Naive thymus-derived CD4-positive, alpha-beta T cell (primary cell): ENCODE measurements around the gene CD72. TPM values are rescaled to one million over a fixed set of nuclear protein-coding genes. Genes with fewer than 3 reads are reported as not detected.

Source experiments
- ATAC-seq: fragments of 150-1000 bp; cut with Tn5 transposase; 2 replicates; pipeline ENCODE4 v1.10.0; 2021; ENCODE audit warnings: mild to moderate bottlenecking, moderate library complexity
- CTCF ChIA-PET: fragments of 350-600 bp; sonication (Branson Sonifier 250); formaldehyde crosslinking; loops from one replicate; lab custom pipeline; 2021; ENCODE audit warnings: antibody characterized with exemption; lab: Charles Lee
- POLR2A ChIA-PET: fragments of 350-600 bp; sonication (Branson Sonifier 250); formaldehyde crosslinking; loops from one replicate; lab custom pipeline; 2021; ENCODE audit warnings: antibody characterized with exemption, inconsistent platforms; lab: Charles Lee
- DNase-seq, 9 donors: peaks; one replicate each; pipeline versions ENCODE4 v3.0.0 to v3.0.0-alpha.2; 2020 to 2022; ENCODE audit warnings: mixed read lengths in 1 of 9
- H3K27ac ChIP-seq: one replicate; pipeline ENCODE4 v1.7.0; 2013; ENCODE audit warnings: mild to moderate bottlenecking, low read depth, low read length, moderate library complexity
- H3K27me3 ChIP-seq, 2 donors: one replicate each; pipeline ENCODE4 v1.7.0; 2013; ENCODE audit warnings: low read length in 2 of 2, mild to moderate bottlenecking in 2 of 2, moderate library complexity in 2 of 2; ENCODE audit not compliant: control insufficient read depth in 2 of 2, insufficient read depth in 2 of 2
- H3K36me3 ChIP-seq, 3 experiments: 1 replicate in 2 of 3; 2 replicates in 1 of 3; pipeline ENCODE4 v1.7.0; 2013; ENCODE audit warnings: low read length in 3 of 3, mild to moderate bottlenecking in 3 of 3, moderate library complexity in 1 of 3; ENCODE audit not compliant: insufficient read depth in 3 of 3, control insufficient read depth in 2 of 3
- H3K4me1 ChIP-seq, 2 donors: one replicate each; pipeline ENCODE4 v1.7.0; 2013; ENCODE audit warnings: low read length in 2 of 2, mild to moderate bottlenecking in 2 of 2, moderate library complexity in 1 of 2; ENCODE audit not compliant: control insufficient read depth in 2 of 2, insufficient read depth in 2 of 2
- H3K4me3 ChIP-seq: 2 replicates; pipeline ENCODE4 v1.7.0; 2013; ENCODE audit warnings: mild to moderate bottlenecking, low read length
- H3K9me3 ChIP-seq, 3 experiments: 1 replicate in 2 of 3; 2 replicates in 1 of 3; pipeline ENCODE4 v1.7.0; 2013; ENCODE audit warnings: low read length in 3 of 3; ENCODE audit not compliant: control insufficient read depth in 2 of 3
- H3K27ac Mint-ChIP-seq, 9 donors: one replicate each; pipeline ENCODE4 v1.8.0; 2020 to 2022; ENCODE audit warnings: mixed read lengths in 9 of 9, mild to moderate bottlenecking in 8 of 9, moderate library complexity in 5 of 9, inconsistent platforms in 2 of 9
- H3K27me3 Mint-ChIP-seq, 5 donors: one replicate each; pipeline ENCODE4 v1.8.0; 2021 to 2022; ENCODE audit warnings: mixed read lengths in 5 of 5, mild to moderate bottlenecking in 1 of 5
- H3K36me3 Mint-ChIP-seq, 5 donors: one replicate each; pipeline ENCODE4 v1.8.0; 2020 to 2022; ENCODE audit warnings: mixed read lengths in 5 of 5, mild to moderate bottlenecking in 3 of 5, inconsistent platforms in 1 of 5
- H3K4me1 Mint-ChIP-seq, 7 donors: one replicate each; pipeline ENCODE4 v1.8.0; 2020 to 2022; ENCODE audit warnings: mixed read lengths in 7 of 7, mild to moderate bottlenecking in 3 of 7, inconsistent platforms in 1 of 7
- H3K4me3 Mint-ChIP-seq, 10 donors: one replicate each; pipeline ENCODE4 v1.8.0; 2020 to 2022; ENCODE audit warnings: mild to moderate bottlenecking in 10 of 10, mixed read lengths in 10 of 10, moderate library complexity in 6 of 10, inconsistent platforms in 2 of 10
- H3K9me3 Mint-ChIP-seq, 11 donors: one replicate each; pipeline ENCODE4 v1.8.0; 2020 to 2022; ENCODE audit warnings: mixed read lengths in 11 of 11, mild to moderate bottlenecking in 4 of 11, inconsistent platforms in 1 of 11, moderate library complexity in 1 of 11
- intact Hi-C, 2 donors: fragments of 100-400 bp; cut with micrococcal nuclease; formaldehyde crosslinking; loops; one replicate each; pipeline ENCODE4 v1.15.1; 2023
- polyA plus RNA-seq, 2 donors: library from polyadenylated mRNA; unstranded; fragments of 300-500 nt; fragmentation: Illumina TruSeq; gene quantifications; one replicate each; pipeline ENCODE4 v1.2.3, GENCODE V29; 2021
- total RNA-seq, 6 experiments: library from RNA in 5 of 6; stranded (reverse) in 5 of 6; gene quantifications; 1 replicate in 5 of 6; 2 replicates in 1 of 6; pipeline ENCODE4 v1.2.3 and lab custom pipeline; 2021 to 2026

Gene CD72
- total and polyA plus RNA-seq, 7 experiments from 2014 or later = 0.40 to 12.1 (median 5.2) TPM

DNA sequence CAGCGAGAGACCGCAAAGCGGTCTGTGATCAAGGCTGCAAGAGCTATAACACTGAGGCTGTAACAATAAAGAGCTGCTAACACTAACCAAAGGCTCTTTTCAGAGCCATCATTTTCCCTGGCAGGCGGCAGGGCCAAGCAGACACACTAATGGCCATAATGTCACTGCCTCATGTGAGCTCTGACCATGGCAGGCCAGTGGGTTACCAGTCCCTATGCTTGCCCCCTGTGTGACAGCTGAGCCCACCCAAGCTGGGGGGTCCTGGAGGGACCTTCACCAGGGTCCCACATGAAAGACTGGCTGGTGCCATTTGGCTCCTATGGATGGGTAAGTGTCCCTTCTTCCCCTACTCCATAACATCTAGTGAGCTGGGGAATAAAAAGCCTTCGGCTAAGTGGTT lies 42.7 kb downstream of the CD72 start:
- no peaks in the 10 kb centered on the region for H3K4me1 ChIP-seq
- CTCF ChIA-PET = no interaction called here
- H3K27me3 ChIP-seq = no peaks in the 10 kb centered on the region
- POLR2A ChIA-PET = no interaction called here
- H3K9me3 ChIP-seq = peaks cover 0 to 13% (median 0%) of the 10 kb centered on the region in 3 experiments
- Mint-ChIP-seq H3K27ac (no peak overlapping the region), H3K36me3 (peaks cover 8 to 18% (median 13%) of the 10 kb centered on the region in 5 donors), H3K4me1 (peaks cover 0 to 12% (median 5%) of the 10 kb centered on the region in 7 donors), H3K4me3 (no peak overlapping the region), H3K9me3 (peaks cover 7 to 19% (median 11%) of the 10 kb centered on the region in 11 donors), H3K27me3 (peaks cover 0 to 4% (median 0%) of the 10 kb centered on the region in 5 donors)
- ATAC-seq (no peak), DNase-seq (no peak)
- no peak overlapping the region for H3K4me3 ChIP-seq
- intact Hi-C loops = no loop called here
- H3K36me3 ChIP-seq = no peaks in the 10 kb centered on the region
- H3K27ac ChIP-seq = no peak overlapping the region

DNA sequence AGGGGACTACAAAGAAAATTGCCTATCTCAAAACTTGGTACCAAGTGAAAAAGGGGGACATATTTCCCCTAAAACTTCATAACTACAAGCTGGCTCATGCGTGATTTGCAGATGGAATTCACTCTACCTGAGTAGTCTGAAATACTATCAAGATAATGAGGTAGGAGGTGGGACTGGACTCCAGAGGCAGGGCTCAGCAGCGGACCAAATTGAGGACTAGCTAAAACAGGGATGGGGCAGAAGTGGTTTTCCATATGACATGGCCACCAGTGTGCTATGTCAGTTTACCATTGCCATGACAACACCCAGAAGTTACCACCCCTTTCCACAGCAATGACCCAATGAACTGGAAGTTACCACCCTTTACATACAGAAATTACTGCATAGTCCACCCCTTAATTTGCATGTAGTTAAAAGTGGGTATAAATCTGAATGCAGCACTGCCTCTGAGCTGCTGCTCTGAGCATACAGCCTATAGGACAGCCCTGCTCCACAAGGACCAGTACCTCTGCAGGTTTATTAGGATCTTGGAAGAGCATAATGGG lies 43.6 kb downstream of the CD72 start:
- Histone ChIP-seq H3K27ac (no peak overlapping the region), H3K27me3 (no peaks in the 10 kb centered on the region), H3K4me1 (no peaks in the 10 kb centered on the region), H3K36me3 (no peaks in the 10 kb centered on the region), H3K9me3 (peaks cover 0 to 5% (median 0%) of the 10 kb centered on the region in 3 experiments), H3K4me3 (no peak overlapping the region)
- Mint-ChIP-seq H3K36me3 (peaks cover 4 to 12% (median 5%) of the 10 kb centered on the region in 5 donors), H3K4me1 (peaks cover 0 to 16% (median 5%) of the 10 kb centered on the region in 7 donors), H3K27me3 (peaks cover 0 to 3% (median 0%) of the 10 kb centered on the region in 5 donors), H3K27ac (no peak overlapping the region), H3K9me3 (peaks cover 3 to 12% (median 5%) of the 10 kb centered on the region in 11 donors), H3K4me3 (no peak overlapping the region)
- no peak for DNase-seq
- intact Hi-C loops = no loop called here
- ChIA-PET POLR2A (no interaction called here), CTCF (no interaction called here)
- ATAC-seq = no peak

DNA sequence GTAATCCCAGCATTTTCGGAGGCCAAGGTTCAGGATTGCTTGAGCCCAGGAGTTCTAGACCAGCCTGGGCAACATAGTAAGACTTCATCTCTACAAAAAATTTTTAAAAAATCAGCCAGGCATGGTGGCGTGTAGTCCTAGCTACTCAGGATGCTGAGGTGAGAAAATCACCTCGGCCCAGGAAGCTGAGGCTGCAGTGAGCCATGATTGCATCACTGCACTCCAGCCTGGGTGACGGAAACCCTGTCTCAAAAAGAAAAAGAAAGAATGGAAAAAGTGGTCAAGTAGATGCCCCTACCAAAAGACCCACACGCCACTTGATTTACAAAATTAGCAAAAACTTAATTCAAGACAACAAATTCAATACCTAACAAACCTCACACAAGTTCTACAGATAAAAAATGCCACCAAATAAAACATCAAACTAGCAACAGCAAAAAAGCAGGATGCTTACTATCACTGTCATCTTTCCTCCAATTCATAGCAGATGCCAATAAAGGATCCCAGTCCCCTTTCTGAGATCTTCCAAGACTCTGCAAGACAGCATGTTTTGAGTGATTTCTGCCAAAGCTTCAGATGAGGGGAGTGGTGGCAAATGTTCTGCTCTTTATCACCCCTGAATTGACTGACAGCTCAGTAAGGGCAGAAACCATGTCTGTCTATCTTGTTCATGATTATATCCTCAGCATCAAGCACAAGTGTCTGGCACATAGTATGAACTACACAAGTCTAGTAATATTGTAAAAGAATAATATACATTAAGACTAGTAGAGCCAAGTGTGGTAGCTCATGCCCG lies 47.3 kb downstream of the CD72 start:
- Mint-ChIP-seq H3K4me1 (peaks cover 0 to 27% (median 5%) of the 10 kb centered on the region in 7 donors), H3K27me3 (no peaks in the 10 kb centered on the region), H3K27ac (peak overlapping the region in 4 of 9 donors; percentile 31 to 83 (median 41)), H3K4me3 (peak overlapping the region in 1 of 10 donors; percentile 47), H3K36me3 (peaks cover 0 to 3% (median 0%) of the 10 kb centered on the region in 5 donors), H3K9me3 (no peaks in the 10 kb centered on the region)
- no peaks in the 10 kb centered on the region for H3K27me3 ChIP-seq
- intact Hi-C loops = no loop called here
- ChIA-PET POLR2A (no interaction called here), CTCF (interaction anchor here (0.6 kb wide), 1 partner anchor 217 kb away, joined by 3 read pairs; no protein-coding TSS in a partner anchor)
- DNase-seq = peak in 1 of 9 donors; percentile 43
- H3K9me3 ChIP-seq = no peaks in the 10 kb centered on the region
- no peak overlapping the region for H3K27ac ChIP-seq
- no peaks in the 10 kb centered on the region for H3K36me3 ChIP-seq
- no peak overlapping the region for H3K4me3 ChIP-seq
- ATAC-seq = peak; percentile 41
- no peaks in the 10 kb centered on the region for H3K4me1 ChIP-seq

DNA sequence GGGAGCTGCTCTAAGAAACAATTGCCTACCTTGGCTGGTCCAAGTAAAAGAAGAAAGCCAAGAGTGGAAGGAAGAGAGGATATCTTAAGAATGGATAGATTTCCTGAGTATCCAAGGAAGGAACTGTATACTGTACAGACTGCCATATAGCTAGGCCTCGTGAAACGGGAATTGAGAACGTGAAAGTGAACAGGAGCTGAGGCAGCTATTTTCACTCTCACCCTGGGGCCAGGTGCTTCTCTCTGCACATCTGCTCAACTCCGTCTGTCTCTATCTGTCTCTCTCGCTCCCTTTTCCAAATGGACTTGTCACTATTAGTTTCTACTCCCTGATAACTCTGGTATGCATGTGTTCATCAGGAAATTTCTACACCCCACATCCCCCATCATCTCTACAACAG lies 49.0 kb downstream of the CD72 start:
- no peak overlapping the region for H3K4me3 Mint-ChIP-seq
- intact Hi-C loops = no loop called here
- ATAC-seq (no peak), DNase-seq (no peak)
- ChIA-PET POLR2A (interaction anchor here (1.0 kb wide), 1 partner anchor 10 kb away, joined by 4 read pairs; no protein-coding TSS in a partner anchor), CTCF (no interaction called here)
- no peak overlapping the region for H3K27ac Mint-ChIP-seq
- no peak overlapping the region for H3K4me3 ChIP-seq
- no peaks in the 10 kb centered on the region for H3K4me1 ChIP-seq
- no peaks in the 10 kb centered on the region for H3K9me3 Mint-ChIP-seq
- no peaks in the 10 kb centered on the region for H3K36me3 ChIP-seq
- H3K36me3 Mint-ChIP-seq = peaks cover 0 to 9% (median 4%) of the 10 kb centered on the region in 5 donors
- H3K27me3 Mint-ChIP-seq = no peaks in the 10 kb centered on the region
- peaks cover 0 to 29% (median 5%) of the 10 kb centered on the region in 7 donors for H3K4me1 Mint-ChIP-seq
- no peaks in the 10 kb centered on the region for H3K9me3 ChIP-seq
- no peak overlapping the region for H3K27ac ChIP-seq
- H3K27me3 ChIP-seq = no peaks in the 10 kb centered on the region

DNA sequence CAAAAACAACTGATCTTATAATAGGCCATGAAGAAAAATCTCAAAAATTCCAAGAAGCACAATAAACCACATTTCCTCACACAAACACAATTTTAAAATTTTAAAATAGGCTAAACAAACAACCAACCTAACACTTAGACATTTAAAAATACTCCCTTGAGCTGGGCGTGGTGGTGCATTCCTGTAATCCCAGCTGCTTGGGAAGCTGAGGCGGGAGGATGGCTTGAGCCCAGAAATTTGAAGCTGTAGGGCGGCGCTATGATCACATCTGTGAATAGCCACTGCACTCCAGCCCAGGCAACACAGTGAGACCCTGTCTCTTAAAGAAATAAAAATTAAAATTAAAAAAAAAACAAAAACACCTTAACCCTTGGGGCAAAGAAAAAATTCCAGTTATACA lies 50.0 kb downstream of the CD72 start:
- peaks cover 0 to 36% (median 5%) of the 10 kb centered on the region in 7 donors for H3K4me1 Mint-ChIP-seq
- H3K9me3 ChIP-seq = no peaks in the 10 kb centered on the region
- H3K4me3 ChIP-seq = no peak overlapping the region
- H3K36me3 ChIP-seq = no peaks in the 10 kb centered on the region
- DNase-seq (no peak), ATAC-seq (no peak)
- ChIA-PET CTCF (no interaction called here), POLR2A (no interaction called here)
- H3K4me1 ChIP-seq = no peaks in the 10 kb centered on the region
- no peaks in the 10 kb centered on the region for H3K9me3 Mint-ChIP-seq
- no peak overlapping the region for H3K27ac ChIP-seq
- no peaks in the 10 kb centered on the region for H3K27me3 ChIP-seq
- no peak overlapping the region for H3K4me3 Mint-ChIP-seq
- intact Hi-C loops = no loop called here
- H3K27ac Mint-ChIP-seq = no peak overlapping the region
- H3K36me3 Mint-ChIP-seq = peaks cover 0 to 16% (median 4%) of the 10 kb centered on the region in 5 donors
- no peaks in the 10 kb centered on the region for H3K27me3 Mint-ChIP-seq

DNA sequence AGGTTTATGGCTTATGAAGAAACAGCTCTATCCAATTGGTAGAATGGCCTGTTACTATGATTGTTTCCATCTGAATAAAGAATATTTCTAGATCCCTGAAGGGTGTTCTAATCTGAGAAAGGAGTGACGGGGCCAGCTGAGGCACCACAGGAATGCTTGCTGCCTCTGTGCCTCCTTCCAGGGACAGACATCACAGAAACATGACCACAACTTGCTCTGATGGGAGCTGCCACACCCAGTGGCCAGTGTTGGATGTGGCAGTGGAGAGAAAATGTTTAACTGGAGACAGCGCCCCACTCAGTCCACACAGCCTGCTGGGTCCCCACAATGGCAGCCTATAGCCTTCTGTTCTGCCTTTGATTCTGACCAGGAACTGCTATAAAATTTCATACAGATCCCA lies 51.8 kb downstream of the CD72 start:
- Histone ChIP-seq H3K4me3 (no peak overlapping the region), H3K27me3 (no peaks in the 10 kb centered on the region), H3K36me3 (no peaks in the 10 kb centered on the region), H3K27ac (no peak overlapping the region), H3K9me3 (no peaks in the 10 kb centered on the region), H3K4me1 (no peaks in the 10 kb centered on the region)
- intact Hi-C loops = no loop called here
- no peaks in the 10 kb centered on the region for H3K27me3 Mint-ChIP-seq
- DNase-seq (no peak), ATAC-seq (no peak)
- CTCF ChIA-PET = no interaction called here
- no peaks in the 10 kb centered on the region for H3K9me3 Mint-ChIP-seq
- H3K27ac Mint-ChIP-seq = no peak overlapping the region
- peaks cover 0 to 21% (median 4%) of the 10 kb centered on the region in 5 donors for H3K36me3 Mint-ChIP-seq
- peaks cover 0 to 36% (median 5%) of the 10 kb centered on the region in 7 donors for H3K4me1 Mint-ChIP-seq
- POLR2A ChIA-PET = no interaction called here
- H3K4me3 Mint-ChIP-seq = no peak overlapping the region
